C4-2B (cell line): ENCODE results near the gene PRSS3.
"Not testable (repeated sequence)": the region's sequence is repeated elsewhere in the genome, so short reads cannot be mapped to it uniquely, and the experiment has no call there.

ENCODE experiments used
- H3K27ac ChIP-seq: fragments of 450-650 bp; 2 replicates; pipeline ENCODE4 v1.5.1; 2017
- CTCF ChIP-seq: fragments of 450-650 bp; conservative IDR thresholded peaks from 2 replicates; pipeline ENCODE4 v1.5.1; 2017; ENCODE audit warnings: mild to moderate bottlenecking
- ZFX ChIP-seq: fragments of 450-650 bp; IDR thresholded peaks from 2 replicates; pipeline ENCODE4 v1.6.1; 2017

Gene PRSS3

DNA sequence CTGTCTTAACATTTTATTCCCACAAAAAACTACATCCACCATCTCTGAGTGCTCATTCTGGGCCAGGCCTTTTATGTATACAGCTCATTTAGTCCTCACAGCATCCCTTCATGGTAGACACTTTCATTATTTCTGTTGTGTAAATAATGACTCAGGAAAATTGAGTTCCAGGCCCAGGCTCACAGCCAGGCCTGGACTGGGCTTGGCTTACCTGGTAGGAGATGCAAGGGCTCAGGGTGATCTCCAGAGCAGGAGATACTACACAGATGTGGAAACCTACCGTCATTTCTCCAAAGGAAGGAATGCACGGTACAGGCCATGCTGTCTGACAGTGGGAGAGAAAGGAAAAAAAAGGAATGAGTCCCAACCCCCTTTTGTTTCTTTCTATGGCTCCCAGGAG, 11.8 kb downstream of the PRSS3 start:
- TF ChIP-seq ZFX: 0 out of 2 replicates have a peak, but pooled peaks have one; percentile 10
- peak overlapping the region; percentile 49; the same call in 1 of the 2 replicates for H3K27ac ChIP-seq

GRCh38 chr9:33808979-33809322, 13.6 kb downstream of the PRSS3 start:
- H3K27ac ChIP-seq: not testable (repeated sequence)

DNA sequence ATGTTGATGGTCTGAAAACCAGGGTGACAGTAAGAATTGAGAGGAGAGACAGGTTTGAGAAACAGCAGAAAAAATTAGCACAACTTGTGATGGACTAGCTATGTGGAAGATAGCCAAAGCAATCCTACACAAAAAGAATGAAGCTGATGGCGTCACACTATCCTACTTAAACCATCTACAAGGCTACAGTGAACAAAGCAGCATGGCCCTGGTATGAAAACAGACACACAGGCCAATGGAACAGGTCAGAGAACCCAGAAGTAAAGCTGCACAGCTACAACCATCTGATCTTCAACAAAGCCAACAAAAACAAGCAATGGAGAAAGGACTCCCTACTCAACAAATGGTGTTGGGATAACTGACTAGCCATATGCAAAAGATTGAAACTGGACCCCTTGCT, 14.1 kb downstream of the PRSS3 start:
- H3K27ac ChIP-seq: no peak overlapping the region
- TF ChIP-seq CTCF (no peak), ZFX (no peak)

DNA sequence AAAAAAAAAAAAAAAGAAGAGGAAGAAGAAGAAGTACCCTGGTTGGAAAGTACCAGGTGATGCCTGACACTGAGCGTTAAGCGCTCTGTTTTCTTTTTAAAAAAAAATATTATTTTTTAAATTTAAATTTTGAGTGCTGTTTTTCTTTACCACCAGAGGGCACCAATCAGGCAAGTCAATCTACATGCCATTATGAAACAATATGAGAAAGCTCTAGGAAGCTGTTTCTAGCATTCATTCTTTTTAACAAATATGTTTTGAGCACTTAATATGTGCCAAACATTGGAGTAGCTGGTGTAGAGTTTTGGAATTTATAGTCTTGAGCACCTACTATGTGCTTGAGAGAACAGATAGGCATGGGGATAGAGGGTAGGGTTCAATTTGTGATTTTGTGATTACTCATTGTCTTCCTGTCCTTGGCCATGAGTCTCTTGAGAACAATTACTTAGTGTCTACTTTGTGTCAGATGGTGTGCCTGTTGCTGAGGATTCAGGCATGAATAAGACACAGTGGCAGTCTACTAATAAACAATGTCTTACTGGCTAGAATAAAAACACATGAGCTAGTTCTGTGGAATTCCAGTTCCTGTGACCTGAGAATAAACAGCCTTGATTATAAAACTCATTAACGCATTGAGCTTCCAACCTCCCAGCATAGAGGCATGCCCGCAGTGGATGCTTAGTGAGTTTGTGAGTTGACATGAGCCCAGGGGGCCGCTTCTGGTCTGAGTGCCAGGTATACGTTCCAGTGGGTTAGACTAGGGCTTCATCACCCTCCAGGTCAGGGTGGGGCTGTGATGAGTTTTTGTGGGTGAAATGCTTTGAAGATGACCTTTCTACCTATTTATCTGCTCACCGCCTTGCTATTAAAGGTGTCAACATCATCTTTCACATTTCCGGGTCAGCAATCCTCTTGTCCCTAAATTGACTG, 18.6 kb downstream of the PRSS3 start:
- TF ChIP-seq CTCF: peak; percentile 79
- TF ChIP-seq ZFX: no peak
- no peak overlapping the region for H3K27ac ChIP-seq

- H3K27ac ChIP-seq: peak overlapping the region; percentile 99
- TF ChIP-seq CTCF: no peak
- TF ChIP-seq ZFX: no peak
These were observed 20.4 kb downstream of the PRSS3 start for GRCh38 chr9:33815781-33816180.

- TF ChIP-seq ZFX (no peak), CTCF (no peak)
- peak within 1 kb of the TSS; percentile 99 for H3K27ac ChIP-seq
These were observed 21.2 kb downstream of the PRSS3 start, which contains the start of gene UBE2R2 for GRCh38 chr9:33816327-33817252. UBE2R2 (plus strand) TSS chr9:33817160; CDS start chr9:33817758, 598 bp downstream.

DNA sequence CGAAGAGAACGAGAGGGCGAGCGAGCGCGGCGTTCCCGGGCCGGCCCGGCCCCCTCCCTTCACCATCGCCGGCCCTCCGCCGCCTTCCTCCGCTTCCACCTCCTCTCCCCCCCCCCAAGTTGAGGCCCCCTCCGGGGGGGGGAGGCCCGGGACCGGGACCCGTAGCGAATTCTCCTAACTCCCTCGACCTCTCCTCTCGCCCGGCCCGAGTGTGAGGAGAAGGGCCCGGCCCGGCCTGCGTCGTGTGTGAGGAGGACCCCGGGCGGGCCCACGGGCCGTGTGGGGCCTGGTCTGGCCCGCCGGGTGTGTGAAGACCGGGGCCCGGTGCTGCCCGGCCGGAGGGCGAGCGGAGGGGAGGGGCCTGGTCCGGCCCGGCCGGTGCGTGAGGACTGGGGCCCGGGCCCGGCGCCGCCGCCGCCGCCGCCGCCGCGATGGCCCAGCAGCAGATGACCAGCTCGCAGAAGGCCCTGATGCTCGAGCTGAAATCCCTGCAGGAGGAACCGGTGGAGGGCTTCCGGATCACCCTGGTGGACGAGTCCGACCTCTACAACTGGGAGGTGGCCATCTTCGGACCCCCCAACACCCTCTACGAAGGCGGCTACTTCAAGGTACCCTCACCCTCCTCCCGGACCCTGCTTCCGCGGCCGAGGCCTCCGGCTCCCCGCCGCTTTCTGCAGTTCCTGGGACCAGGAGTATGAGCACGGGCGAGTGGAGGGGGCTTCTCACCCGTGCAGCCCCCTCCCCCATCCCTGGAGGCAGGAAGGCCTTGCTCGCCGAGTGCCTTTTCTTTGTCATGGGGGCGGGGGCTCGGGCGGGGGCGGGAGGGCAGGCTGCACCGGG, 22.2 kb downstream of the PRSS3 start:
- TF ChIP-seq ZFX (peak; percentile 99), CTCF (no peak; the same call in 1 of the 2 replicates)
- H3K27ac ChIP-seq: peak overlapping the region; percentile 99
